ENCODE results near the gene TCEA3. TPM values are rescaled to one million over a fixed set of nuclear protein-coding genes. Genes with fewer than 3 reads are reported as not detected.
A peak's percentile ranks its signal among the peaks of the same experiment; 100 is the strongest.

Gene TCEA3
- 10 to 100 TPM in 3 of 4 donors, 1 to 10 TPM in 1; 9.1 to 30.7 (median 25.1) TPM for total RNA-seq

DNA sequence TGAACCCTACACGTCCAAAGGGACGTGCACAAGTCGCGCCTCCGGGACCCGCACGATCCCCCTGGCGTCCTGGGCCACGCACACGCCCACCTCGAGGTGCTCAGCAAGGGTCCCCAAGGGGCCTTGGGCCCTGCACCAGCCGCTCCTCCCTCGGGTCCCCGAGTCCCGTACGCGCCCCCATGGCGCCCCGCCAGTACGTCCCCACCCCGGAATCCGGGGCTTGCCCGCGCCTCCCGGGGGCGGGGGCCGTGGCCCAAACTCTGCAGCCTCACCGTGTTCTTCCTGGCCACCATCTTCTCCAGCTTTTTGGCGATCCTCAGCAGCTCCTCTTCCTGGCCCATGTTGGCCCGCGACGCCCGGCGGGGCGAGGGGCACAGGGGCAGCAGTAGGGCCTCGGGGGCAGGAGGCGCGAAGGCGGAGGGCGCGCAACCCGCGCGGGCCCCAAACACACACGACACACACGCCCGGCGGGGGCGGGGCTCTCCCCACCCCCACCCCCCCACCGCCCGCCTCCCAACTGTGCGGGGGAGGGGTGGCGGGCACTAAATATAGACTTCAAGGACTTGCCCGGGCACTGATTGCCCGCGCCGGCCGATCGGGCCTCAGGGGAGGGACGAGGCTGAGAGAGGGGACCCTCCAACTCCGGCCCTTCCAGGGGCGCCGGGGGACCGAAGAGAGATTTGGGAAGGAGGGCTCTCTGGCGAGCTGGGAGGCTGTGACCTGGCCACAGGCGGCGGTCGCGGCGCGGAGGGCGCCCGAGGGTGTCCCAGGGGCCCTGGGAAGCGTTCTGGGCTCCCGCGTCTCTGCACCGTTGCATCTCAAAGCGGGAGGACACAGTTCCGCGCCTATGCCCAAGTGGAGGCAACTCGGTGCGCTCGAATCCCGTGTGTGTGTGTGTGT is at the start of gene TCEA3:
Gene TCEA3 (minus strand): TSS at position 456 of the 900 bp plus-strand sequence. CDS start 115 bp downstream, at position 341.
- peaks cover 23 to 43% (median 35%) of the 10 kb centered on the region in 3 donors for H3K4me1 ChIP-seq
- peaks cover 0 to 21% (median 0%) of the 10 kb centered on the region in 3 donors for H3K36me3 ChIP-seq
- peak within 1 kb of the TSS; percentile 48 to 74 (median 70) for H3K4me3 ChIP-seq
- peaks cover 0 to 9% (median 0%) of the 10 kb centered on the region in 4 donors for H3K27me3 ChIP-seq
- intact Hi-C loops (cut with DNase I), result no loop called here
- no peaks in the 10 kb centered on the region for H3K9me3 ChIP-seq
- no peak for TF ChIP-seq POLR2A (IDR thresholded peaks at IDR 0.05)
- TF ChIP-seq, protein P1, sequence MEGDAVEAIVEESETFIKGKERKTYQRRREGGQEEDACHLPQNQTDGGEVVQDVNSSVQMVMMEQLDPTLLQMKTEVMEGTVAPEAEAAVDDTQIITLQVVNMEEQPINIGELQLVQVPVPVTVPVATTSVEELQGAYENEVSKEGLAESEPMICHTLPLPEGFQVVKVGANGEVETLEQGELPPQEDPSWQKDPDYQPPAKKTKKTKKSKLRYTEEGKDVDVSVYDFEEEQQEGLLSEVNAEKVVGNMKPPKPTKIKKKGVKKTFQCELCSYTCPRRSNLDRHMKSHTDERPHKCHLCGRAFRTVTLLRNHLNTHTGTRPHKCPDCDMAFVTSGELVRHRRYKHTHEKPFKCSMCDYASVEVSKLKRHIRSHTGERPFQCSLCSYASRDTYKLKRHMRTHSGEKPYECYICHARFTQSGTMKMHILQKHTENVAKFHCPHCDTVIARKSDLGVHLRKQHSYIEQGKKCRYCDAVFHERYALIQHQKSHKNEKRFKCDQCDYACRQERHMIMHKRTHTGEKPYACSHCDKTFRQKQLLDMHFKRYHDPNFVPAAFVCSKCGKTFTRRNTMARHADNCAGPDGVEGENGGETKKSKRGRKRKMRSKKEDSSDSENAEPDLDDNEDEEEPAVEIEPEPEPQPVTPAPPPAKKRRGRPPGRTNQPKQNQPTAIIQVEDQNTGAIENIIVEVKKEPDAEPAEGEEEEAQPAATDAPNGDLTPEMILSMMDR (IDR thresholded peaks at IDR 0.05), result no peak
- H3K27ac ChIP-seq, result peak within 1 kb of the TSS; percentile 75 to 88 (median 80)
- DNase-seq, result no peak
- WGBS, 2 donors, result 0% methylated on average over 1 to 19 of the region's 84 CpGs

DNA sequence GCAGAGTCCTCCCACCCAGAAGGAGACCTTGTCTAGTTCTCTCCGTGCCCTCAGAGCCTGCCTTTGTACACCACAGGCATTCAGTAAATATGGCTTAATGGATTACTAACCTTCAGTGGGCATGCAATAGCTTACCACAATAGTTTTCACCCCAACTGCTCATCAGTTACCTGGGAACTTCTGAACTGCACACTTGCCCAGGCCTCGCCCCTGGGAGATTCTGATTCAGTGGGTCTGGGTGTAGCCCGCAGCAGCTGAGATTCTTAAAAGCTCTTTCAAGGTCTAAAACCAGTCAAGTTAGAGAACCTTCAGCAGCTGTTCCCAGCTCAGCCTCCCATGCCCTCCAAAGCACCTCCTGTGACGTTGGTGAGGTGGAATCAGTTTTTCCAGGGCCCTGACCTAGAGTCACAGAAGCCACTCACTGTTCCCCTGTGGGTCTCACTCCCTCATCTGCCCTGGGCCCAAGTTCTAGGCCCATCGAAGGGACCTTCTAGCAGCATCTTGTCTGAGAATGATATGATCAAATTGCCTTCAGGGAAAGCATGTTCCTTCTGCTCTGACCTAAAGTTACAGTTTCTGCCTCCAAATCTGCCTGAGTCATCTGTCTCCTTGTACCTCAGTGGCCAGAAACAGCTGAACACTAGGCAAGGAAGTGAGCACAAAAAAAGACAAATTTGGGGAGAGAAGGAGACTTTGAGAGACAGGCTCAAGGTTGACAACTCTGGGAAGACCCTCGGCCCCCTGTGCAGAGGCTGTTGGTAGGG is 48.7 kb upstream of the TCEA3 start:
- peak overlapping the region; percentile 16 to 77 (median 46) for H3K27ac ChIP-seq
- no peaks in the 10 kb centered on the region for H3K36me3 ChIP-seq
- TF ChIP-seq, protein P1 (IDR thresholded peaks at IDR 0.05), result no peak
- TF ChIP-seq POLR2A (IDR thresholded peaks at IDR 0.05), result no peak
- 61% methylated on average over 3 to 6 of the region's 6 CpGs for WGBS, 2 donors
- no peaks in the 10 kb centered on the region for H3K9me3 ChIP-seq
- no peak overlapping the region for H3K4me3 ChIP-seq
- no peaks in the 10 kb centered on the region for H3K27me3 ChIP-seq
- intact Hi-C loops (cut with DNase I), result no loop called here
- peaks cover 9 to 54% (median 16%) of the 10 kb centered on the region in 3 donors for H3K4me1 ChIP-seq
- DNase-seq, result no peak

DNA sequence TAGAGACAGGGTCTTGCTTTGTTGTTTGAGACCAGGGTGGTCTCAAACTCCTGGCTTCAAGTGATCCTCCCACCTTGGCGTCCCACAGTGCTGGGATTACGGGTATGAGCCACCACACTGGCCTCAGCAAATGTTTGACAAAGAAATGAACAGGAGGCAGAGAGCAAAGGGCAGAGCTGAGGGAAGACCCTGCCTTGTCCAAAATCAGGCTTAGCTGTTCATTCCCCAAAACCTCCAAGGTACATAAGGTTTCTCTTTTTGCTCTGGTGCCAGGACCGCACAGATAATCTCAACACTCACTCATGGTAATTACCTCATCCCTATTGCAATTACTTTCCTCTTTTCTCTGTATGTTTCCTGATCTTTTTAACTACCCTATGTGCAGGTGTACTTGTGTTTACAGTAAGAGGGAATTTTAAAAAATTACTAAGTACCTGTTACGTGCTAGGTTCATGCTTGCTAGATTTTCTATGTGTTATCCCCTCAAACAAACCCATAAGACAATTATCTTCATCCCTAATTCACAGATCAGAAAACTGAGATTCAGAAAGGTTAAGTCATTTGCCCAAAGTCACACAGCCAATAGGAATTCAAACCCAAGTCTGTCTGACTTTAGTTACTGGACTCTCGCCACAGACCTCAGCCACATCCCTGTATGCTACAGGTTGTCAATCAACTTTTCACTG is 47.9 kb upstream of the TCEA3 start:
- H3K27ac ChIP-seq, result peak overlapping the region in 3 of 4 donors; percentile 45 to 77 (median 48)
- no peaks in the 10 kb centered on the region for H3K9me3 ChIP-seq
- no peaks in the 10 kb centered on the region for H3K27me3 ChIP-seq
- peaks cover 9 to 54% (median 16%) of the 10 kb centered on the region in 3 donors for H3K4me1 ChIP-seq
- no peak for DNase-seq
- TF ChIP-seq, protein P1 (IDR thresholded peaks at IDR 0.05), result no peak
- intact Hi-C loops (cut with DNase I), result no loop called here
- H3K4me3 ChIP-seq, result no peak overlapping the region
- H3K36me3 ChIP-seq, result no peaks in the 10 kb centered on the region
- 85 to 86% methylated on average over 4 to 5 of the region's 5 CpGs for WGBS, 2 donors

DNA sequence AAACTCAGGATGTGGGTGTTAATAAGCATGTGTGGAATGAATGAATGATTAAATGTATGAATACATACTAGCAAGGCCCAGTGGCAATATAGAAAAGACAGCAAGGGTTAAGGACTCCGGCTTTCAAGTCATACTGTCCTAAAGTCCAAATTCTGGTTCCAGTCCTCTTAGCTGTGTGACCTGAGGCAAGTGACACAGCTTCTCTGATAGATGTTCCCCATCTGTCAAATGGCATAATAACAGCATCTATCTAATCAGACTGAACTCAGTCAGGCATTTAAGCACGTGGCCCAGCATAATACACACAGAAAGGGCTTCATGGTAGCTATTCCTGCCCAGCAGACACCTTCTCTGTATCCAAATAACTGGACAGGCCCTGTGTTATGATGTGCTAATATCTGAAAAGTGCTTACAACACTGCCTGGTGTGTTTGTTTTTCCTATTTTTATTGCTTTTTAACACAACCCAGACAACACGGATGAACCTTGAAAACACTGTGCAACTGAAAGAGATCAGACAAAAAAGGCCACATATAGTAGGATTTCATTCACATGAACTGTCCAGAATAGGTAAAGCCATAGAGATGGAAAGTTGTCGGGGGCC is 47.0 kb upstream of the TCEA3 start:
- TF ChIP-seq POLR2A (IDR thresholded peaks at IDR 0.05), result no peak
- TF ChIP-seq, protein P1 (IDR thresholded peaks at IDR 0.05), result no peak
- intact Hi-C loops (cut with DNase I), result no loop called here
- 73 to 86% methylated on average over 3 to 4 of the region's 4 CpGs for WGBS, 2 donors
- no peak for DNase-seq
- no peaks in the 10 kb centered on the region for H3K9me3 ChIP-seq
- no peak overlapping the region for H3K4me3 ChIP-seq
- peaks cover 9 to 54% (median 16%) of the 10 kb centered on the region in 3 donors for H3K4me1 ChIP-seq
- no peaks in the 10 kb centered on the region for H3K36me3 ChIP-seq
- H3K27me3 ChIP-seq, result no peaks in the 10 kb centered on the region
- peak overlapping the region in 2 of 4 donors; percentile 60 to 81 for H3K27ac ChIP-seq
